K562 (cell line): Measurements from ENCODE around the gene SUB1. TPM values are rescaled to one million over a fixed set of nuclear protein-coding genes. Genes with fewer than 3 reads are reported as not detected.

Experiments used
- ATAC-seq: fragments of 200-7000 bp; cut with Tn5 transposase; 3 replicates; pipeline ENCODE4 v1.9.1; 2020; ENCODE audit warnings: moderate library complexity
- BruUV-seq: library from RNA; stranded (reverse); fragments of 400-500 nt; replicated peaks from 2 replicates; lab custom pipeline; 2021; lab: Mats Ljungman, UMichigan
- CTCF ChIA-PET: fragments of 300-600 bp; formaldehyde crosslinking; extraction: SDS; loops from one replicate; lab custom pipeline; 2021; ENCODE audit warnings: low intra/inter-chr PET ratio; lab: Yijun Ruan, JAX
- POLR2A ChIA-PET: fragments of 300-600, 350-650 bp; sonication (Branson Sonifier 250); formaldehyde crosslinking; extraction: SDS; loops from one replicate; lab custom pipeline; 2021; ENCODE audit warnings: antibody characterized with exemption, inconsistent platforms; lab: Yijun Ruan, JAX
- DNase-seq, 4 experiments: peaks; one replicate each; pipeline versions ENCODE4 v3.0.0 to v3.0.0-alpha.2; 2011 to 2018; ENCODE audit warnings: low spot score in 3 of 4, mixed read lengths in 3 of 4; ENCODE audit errors: extremely low read depth in 1 of 4
- FAIRE-seq: peaks from 2 replicates; lab custom pipeline; 2011; peaks lifted over from hg19 to GRCh38; lab: Jason Lieb, UNC
- H2AFZ ChIP-seq: 2 replicates; pipeline ENCODE4 v1.6.0; 2011; ENCODE audit warnings: low read depth, low read length, control low read depth, inconsistent platforms
- H3K27ac ChIP-seq: fragments of 200-600 bp; 3 replicates; pipeline ENCODE4 v1.8.0; 2011; ENCODE audit warnings: low read depth, mild to moderate bottlenecking, control low read depth, inconsistent platforms, low read length, moderate library complexity, mixed read lengths; ENCODE audit errors: extremely low read depth
- H3K27me3 ChIP-seq, 2 experiments: fragments of 300-600 bp in 1 of 2; 2 replicates in 1 of 2; 3 replicates in 1 of 2; pipeline versions ENCODE4 v1.6.0 to v1.8.0; 2011; ENCODE audit warnings: inconsistent platforms in 2 of 2, low read length in 2 of 2, mild to moderate bottlenecking in 1 of 2, mixed read lengths in 1 of 2, moderate library complexity in 1 of 2; ENCODE audit not compliant: control insufficient read depth in 2 of 2, insufficient read depth in 2 of 2
- H3K36me3 ChIP-seq: fragments of 300-600 bp; 3 replicates; pipeline ENCODE4 v1.8.0; 2011; ENCODE audit warnings: mild to moderate bottlenecking, low read length, inconsistent platforms; ENCODE audit not compliant: control insufficient read depth, insufficient read depth
- H3K4me1 ChIP-seq, 2 experiments: fragments of 200-600 bp in 1 of 2; replicated peaks in 1 of 2; 2 replicates in 1 of 2; 3 replicates in 1 of 2; pipeline versions ENCODE4 v1.5.1 to v1.8.0; 2011; ENCODE audit warnings: inconsistent platforms in 2 of 2, low read length in 2 of 2, mild to moderate bottlenecking in 1 of 2, mixed read lengths in 1 of 2, moderate library complexity in 1 of 2; ENCODE audit not compliant: control insufficient read depth in 2 of 2, insufficient read depth in 2 of 2
- H3K4me2 ChIP-seq: 2 replicates; pipeline ENCODE4 v1.6.1; 2011; ENCODE audit warnings: low read length, control low read depth, inconsistent platforms, mixed read lengths; ENCODE audit not compliant: insufficient read depth
- H3K4me3 ChIP-seq: fragments of 200-600 bp; sonication (generic), shearing (Covaris generic); 2 replicates; pipeline ENCODE4 v1.5.1; 2016; ENCODE audit warnings: control low read depth, inconsistent platforms
- H3K79me2 ChIP-seq: fragments of 200-600 bp; 3 replicates; pipeline ENCODE4 v1.8.0; 2011; ENCODE audit warnings: low read length, inconsistent platforms; ENCODE audit not compliant: control insufficient read depth, insufficient read depth
- H3K9ac ChIP-seq, 2 experiments: 2 replicates each; pipeline versions ENCODE4 v1.6.0 to v1.6.1; 2011; ENCODE audit warnings: low read depth in 2 of 2, low read length in 2 of 2, control low read depth in 1 of 2, inconsistent platforms in 1 of 2, mild to moderate bottlenecking in 1 of 2, mixed read lengths in 1 of 2; ENCODE audit not compliant: insufficient read depth in 1 of 2
- H3K9me1 ChIP-seq: one replicate; pipeline ENCODE4 v1.6.0; 2011; ENCODE audit warnings: inconsistent platforms, mild to moderate bottlenecking, low read length, moderate library complexity; ENCODE audit not compliant: control insufficient read depth, insufficient read depth
- H3K9me3 ChIP-seq: replicated peaks from 2 replicates; pipeline ENCODE4 v1.5.1; 2011; ENCODE audit warnings: low read depth, low read length, inconsistent platforms; ENCODE audit not compliant: control insufficient read depth, insufficient read depth
- H4K20me1 ChIP-seq: replicated peaks from 2 replicates; pipeline ENCODE4 v1.6.1; 2011; ENCODE audit warnings: low read length, inconsistent platforms, mixed read lengths; ENCODE audit not compliant: control insufficient read depth, insufficient read depth
- CREB3L1 ChIP-seq: fragments of 450-650 bp; IDR thresholded peaks from 2 replicates; pipeline ENCODE4 v1.6.1; 2014; ENCODE audit warnings: low read depth, mild to moderate bottlenecking, moderate library complexity, borderline replicate concordance
- DACH1 ChIP-seq: fragments of 450-650 bp; IDR thresholded peaks from 2 replicates; pipeline ENCODE4 v1.6.1; 2018; ENCODE audit not compliant: partially characterized antibody
- EP300 ChIP-seq: IDR thresholded peaks from 2 replicates; pipeline ENCODE4 v1.6.1; 2012; ENCODE audit warnings: low read length, improper control_type of control experiment
- MAFG ChIP-seq: fragments of 450-650 bp; conservative IDR thresholded peaks from 2 replicates; pipeline ENCODE4 v1.6.1; 2016; ENCODE audit warnings: missing genetic modification characterization, missing compliant biosample characterization
- PRPF4 ChIP-seq: fragments of 200-400 bp; formaldehyde crosslinking; IDR thresholded peaks from one replicate; pipeline ENCODE4 v1.6.1; 2017; ENCODE audit warnings: low read length, low read depth, mild to moderate bottlenecking; ENCODE audit not compliant: insufficient read depth, poor library complexity, severe bottlenecking
- ZNF121 ChIP-seq: sonication (generic); formaldehyde crosslinking; conservative IDR thresholded peaks from 2 replicates; pipeline ENCODE4 v1.8.0; 2022; ENCODE audit warnings: missing genetic modification reagents
- ZNF780A ChIP-seq: fragments of 250-450 bp; sonication (Bioruptor Pico); IDR thresholded peaks from 2 replicates; pipeline ENCODE4 v1.5.0; 2021; ENCODE audit warnings: mild to moderate bottlenecking
- WGBS: fragments of 100-300 bp; shearing (Covaris generic); methylation state at CpG from one replicate; pipeline ENCODE4 v1.1.6; 2016; ENCODE audit warnings: low coverage, mixed read lengths; ENCODE audit not compliant: insufficient coverage; ENCODE audit errors: missing lambda C conversion rate; 5-methylcytosine and 5-hydroxymethylcytosine counted together
- in situ Hi-C: fragments of 300-500 bp; cut with MboI; formaldehyde crosslinking; loops from 4 replicates; pipeline ENCODE4 v1.15.0; 2018; ENCODE audit warnings: inconsistent platforms, mixed read lengths
- intact Hi-C: fragments of 100-400 bp; cut with micrococcal nuclease; formaldehyde crosslinking; loops from 2 replicates; pipeline ENCODE4 v1.14.2; 2022
- polyA plus RNA-seq, 8 experiments: library from polyadenylated mRNA; depleted of rRNA in 4 of 8; stranded (reverse) in 5 of 8; unstranded in 3 of 8; fragments of >200 nt; fragmentation: Nextera tagmentation in 2 of 8; fragmentation: Illumina TruSeq in 1 of 8; extraction: Ambion mirVana in 2 of 8; extraction: Trizol in 1 of 8; gene quantifications; 2 replicates each; pipeline versions ENCODE4 v1.2.1 to v1.2.3, GENCODE V29; 2011 to 2014; ENCODE audit warnings: inconsistent platforms in 1 of 8, missing spikeins in 1 of 8
- total RNA-seq, 7 experiments: library from RNA; depleted of rRNA in 6 of 7; stranded (reverse); fragments of >200 nt in 6 of 7; fragmentation: Illumina TruSeq in 2 of 7; extraction: Trizol in 2 of 7; gene quantifications; 2 replicates each; pipeline versions ENCODE4 v1.2.1 to v1.2.3, GENCODE V29; 2011 to 2021; ENCODE audit warnings: low replicate concordance in 1 of 7

The SUB1 gene
- total and polyA plus RNA-seq, 9 of the 15 experiments (the other 6 are each of a cell fraction or from before 2014, with no cell fraction given): 336 to 1,031 (median 700) TPM

GRCh38 chr5:32598997-32599549 lies 13.7 kb downstream of the SUB1 start:
- no peak overlapping the region for H3K4me2 ChIP-seq
- CTCF ChIA-PET: no interaction called here
- POLR2A ChIA-PET: interaction anchor here (0.6 to 1.4 kb wide), 4 partner anchors 9 to 193 kb away, joined by 3 to 10 read pairs (median 4); partner anchors contain the start of gene SUB1
- DNase-seq: no peak
- WGBS: 93% methylated on average over 3 of the region's 3 CpGs
- no peak overlapping the region for H3K4me3 ChIP-seq
- no peak overlapping the region for H3K27ac ChIP-seq
- ATAC-seq: no peak
- TF ChIP-seq MAFG (tag) (no peak), EP300 (no peak), ZNF121 (CRISPR knock-in tag) (no peak), CREB3L1 (no peak), DACH1 (no peak), ZNF780A (CRISPR knock-in tag) (no peak), PRPF4 (no peak)
- H3K9ac ChIP-seq: no peak overlapping the region
- peaks cover 60% of the 10 kb centered on the region for H3K79me2 ChIP-seq
- H3K27me3 ChIP-seq: no peaks in the 10 kb centered on the region
- no peaks in the 10 kb centered on the region for H3K9me3 ChIP-seq
- in situ Hi-C loops (no loop called here), intact Hi-C loops (no loop called here)
- no peaks in the 10 kb centered on the region for H3K4me1 ChIP-seq
- H4K20me1 ChIP-seq: no peaks in the 10 kb centered on the region; the same call in 1 of the 2 replicates
- no TSS peak for BruUV-seq
- no peaks in the 10 kb centered on the region for H3K9me1 ChIP-seq
- H2AFZ ChIP-seq: no peak overlapping the region
- peaks cover 99% of the 10 kb centered on the region for H3K36me3 ChIP-seq
- FAIRE-seq: no peak
